GM23338 (cell line): ENCODE measurements around the gene EXOC2. TPM values are rescaled to one million over a fixed set of nuclear protein-coding genes. Genes with fewer than 3 reads are reported as not detected.
A peak's percentile ranks its signal among the peaks of the same experiment; 100 is the strongest.

Experiments
- ATAC-seq: fragments of 200-7000 bp; cut with Tn5 transposase; 3 replicates; pipeline ENCODE4 v1.9.1; 2020
- DNase-seq: peaks from one replicate; pipeline ENCODE4 v3.0.0-alpha.2; 2015; ENCODE audit warnings: low spot score
- H2AFZ ChIP-seq: fragments of 200-600 bp; sonication (generic); 2 replicates; pipeline ENCODE4 v1.8.0; 2016; ENCODE audit warnings: antibody characterized with exemption, mild to moderate bottlenecking, moderate library complexity
- H3F3A ChIP-seq: fragments of 200-600 bp; sonication (generic); replicated peaks from 2 replicates; pipeline ENCODE4 v1.8.0; 2017; ENCODE audit warnings: antibody characterized with exemption, mixed run types, low read depth
- H3K27ac ChIP-seq: fragments of 200-600 bp; sonication (generic); 2 replicates; pipeline ENCODE4 v1.6.1; 2016; ENCODE audit warnings: low read depth
- H3K27me3 ChIP-seq: fragments of 200-600 bp; sonication (generic); 2 replicates; pipeline ENCODE4 v1.8.0; 2016; ENCODE audit warnings: mild to moderate bottlenecking, mixed run types, moderate library complexity; ENCODE audit not compliant: insufficient read depth
- H3K36me3 ChIP-seq: fragments of 200-600 bp; sonication (generic); 2 replicates; pipeline ENCODE4 v1.8.0; 2016; ENCODE audit warnings: mild to moderate bottlenecking; ENCODE audit not compliant: insufficient read depth
- H3K4me1 ChIP-seq: fragments of 200-600 bp; sonication (generic); 2 replicates; pipeline ENCODE4 v1.8.0; 2016; ENCODE audit warnings: mild to moderate bottlenecking, moderate library complexity; ENCODE audit not compliant: insufficient read depth
- H3K4me2 ChIP-seq: fragments of 200-600 bp; sonication (generic); 2 replicates; pipeline ENCODE4 v1.7.1; 2017; ENCODE audit warnings: mixed run types
- H3K4me3 ChIP-seq: fragments of 200-600 bp; sonication (generic); 2 replicates; pipeline ENCODE4 v1.6.1; 2016; ENCODE audit warnings: mixed run types
- H3K79me2 ChIP-seq: fragments of 200-600 bp; sonication (generic); replicated peaks from 2 replicates; pipeline ENCODE4 v1.8.0; 2017; ENCODE audit warnings: mild to moderate bottlenecking; ENCODE audit not compliant: insufficient read depth
- H3K9me2 ChIP-seq: fragments of 200-600 bp; sonication (generic); 2 replicates; pipeline ENCODE4 v1.8.0; 2017; ENCODE audit not compliant: insufficient read depth
- H4K20me1 ChIP-seq: fragments of 200-600 bp; sonication (generic); replicated peaks from 2 replicates; pipeline ENCODE4 v1.8.0; 2017; ENCODE audit warnings: mild to moderate bottlenecking; ENCODE audit not compliant: insufficient read depth
- H3K27ac Mint-ChIP-seq: 2 replicates; pipeline ENCODE4 v1.8.0; 2020; ENCODE audit warnings: inconsistent platforms, mild to moderate bottlenecking, moderate library complexity, mixed read lengths
- H3K27me3 Mint-ChIP-seq: 3 replicates; pipeline ENCODE4 v1.8.0; 2022; ENCODE audit warnings: low read depth, mild to moderate bottlenecking, moderate library complexity, mixed read lengths, inconsistent platforms; ENCODE audit not compliant: insufficient read depth, poor library complexity
- H3K36me3 Mint-ChIP-seq: 3 replicates; pipeline ENCODE4 v1.8.0; 2021; ENCODE audit warnings: low read depth, mild to moderate bottlenecking, inconsistent platforms, moderate library complexity, mixed read lengths
- H3K4me1 Mint-ChIP-seq: 3 replicates; pipeline ENCODE4 v1.8.0; 2020; ENCODE audit warnings: mild to moderate bottlenecking, inconsistent platforms, mixed read lengths
- H3K4me3 Mint-ChIP-seq: 3 replicates; pipeline ENCODE4 v1.8.0; 2021; ENCODE audit warnings: moderate library complexity, mild to moderate bottlenecking, inconsistent platforms, mixed read lengths
- H3K9me3 Mint-ChIP-seq: 3 replicates; pipeline ENCODE4 v1.8.0; 2020; ENCODE audit warnings: moderate library complexity, mild to moderate bottlenecking, inconsistent platforms, mixed read lengths
- CREB1 ChIP-seq: fragments of 250-450 bp; sonication (Bioruptor Pico); IDR thresholded peaks from 2 replicates; pipeline ENCODE4 v1.5.0; 2020; ENCODE audit warnings: low read depth, mild to moderate bottlenecking, moderate library complexity
- EZH2 ChIP-seq: fragments of 200-600 bp; sonication (generic); IDR thresholded peaks from one replicate; pipeline ENCODE4 v1.8.0; 2017; ENCODE audit warnings: antibody characterized with exemption, mild to moderate bottlenecking, low read depth; ENCODE audit not compliant: unreplicated experiment
- EZH2phosphoT487 ChIP-seq: fragments of 200-600 bp; sonication (generic); IDR thresholded peaks from one replicate; pipeline ENCODE4 v1.8.1; 2018; ENCODE audit warnings: antibody characterized with exemption; ENCODE audit not compliant: unreplicated experiment
- JUNB ChIP-seq: IDR thresholded peaks from one replicate; pipeline ENCODE4 v1.6.1; 2016; ENCODE audit warnings: antibody characterized with exemption; ENCODE audit not compliant: unreplicated experiment
- NANOG ChIP-seq: IDR thresholded peaks from 2 replicates; pipeline ENCODE4 v1.6.1; 2016; ENCODE audit warnings: antibody characterized with exemption, borderline replicate concordance
- POLR2AphosphoS5 ChIP-seq: IDR thresholded peaks from 2 replicates; pipeline ENCODE4 v1.6.1; 2016; ENCODE audit warnings: antibody characterized with exemption, low read depth
- STAT1 ChIP-seq: IDR thresholded peaks from one replicate; pipeline ENCODE4 v1.6.1; 2016; ENCODE audit warnings: antibody characterized with exemption; ENCODE audit not compliant: unreplicated experiment
- ZNF331 ChIP-seq: fragments of 250-450 bp; sonication (Bioruptor Pico); IDR thresholded peaks from 2 replicates; pipeline ENCODE4 v1.5.0; 2020; ENCODE audit warnings: low read depth, mild to moderate bottlenecking, moderate library complexity
- polyA plus RNA-seq: library from polyadenylated mRNA; unstranded; fragments of >200 nt; fragmentation: Nextera tagmentation; extraction: Ambion mirVana; gene quantifications from 2 replicates; pipeline ENCODE4 v1.2.1, GENCODE V29; 2016
- total RNA-seq: library from RNA; depleted of rRNA; stranded (reverse); fragments of >200 nt; shearing (Covaris generic); gene quantifications from 2 replicates; pipeline ENCODE4 v1.2.3, GENCODE V29; 2014
- TF ChIP-seq, protein P1 (sequence below): IDR thresholded peaks from 2 replicates; pipeline ENCODE4 v1.6.1; 2016; ENCODE audit warnings: antibody characterized with exemption
- TF ChIP-seq, protein P2 (sequence below), 2 experiments: fragments of 200-600 bp in 1 of 2; sonication (generic) in 1 of 2; conservative IDR thresholded peaks; 2 replicates each; pipeline versions ENCODE4 v1.5.1 to v1.6.1; 2016 to 2017; ENCODE audit warnings: antibody characterized with exemption in 2 of 2, low read depth in 2 of 2, mild to moderate bottlenecking in 2 of 2, moderate library complexity in 1 of 2
- TF ChIP-seq, protein P3 (sequence below): IDR thresholded peaks from one replicate; pipeline ENCODE4 v1.6.1; 2018; ENCODE audit warnings: antibody characterized with exemption; ENCODE audit not compliant: unreplicated experiment

Gene EXOC2
- total and polyA plus RNA-seq, 2 experiments from 2014 or later: 28.7 to 93.6 TPM

- TF ChIP-seq, protein P1, sequence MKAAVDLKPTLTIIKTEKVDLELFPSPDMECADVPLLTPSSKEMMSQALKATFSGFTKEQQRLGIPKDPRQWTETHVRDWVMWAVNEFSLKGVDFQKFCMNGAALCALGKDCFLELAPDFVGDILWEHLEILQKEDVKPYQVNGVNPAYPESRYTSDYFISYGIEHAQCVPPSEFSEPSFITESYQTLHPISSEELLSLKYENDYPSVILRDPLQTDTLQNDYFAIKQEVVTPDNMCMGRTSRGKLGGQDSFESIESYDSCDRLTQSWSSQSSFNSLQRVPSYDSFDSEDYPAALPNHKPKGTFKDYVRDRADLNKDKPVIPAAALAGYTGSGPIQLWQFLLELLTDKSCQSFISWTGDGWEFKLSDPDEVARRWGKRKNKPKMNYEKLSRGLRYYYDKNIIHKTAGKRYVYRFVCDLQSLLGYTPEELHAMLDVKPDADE: no peak
- TF ChIP-seq NANOG: no peak
These were observed 184.3 kb downstream of the EXOC2 start (continued) for GRCh38 chr6:508614-509013.

DNA sequence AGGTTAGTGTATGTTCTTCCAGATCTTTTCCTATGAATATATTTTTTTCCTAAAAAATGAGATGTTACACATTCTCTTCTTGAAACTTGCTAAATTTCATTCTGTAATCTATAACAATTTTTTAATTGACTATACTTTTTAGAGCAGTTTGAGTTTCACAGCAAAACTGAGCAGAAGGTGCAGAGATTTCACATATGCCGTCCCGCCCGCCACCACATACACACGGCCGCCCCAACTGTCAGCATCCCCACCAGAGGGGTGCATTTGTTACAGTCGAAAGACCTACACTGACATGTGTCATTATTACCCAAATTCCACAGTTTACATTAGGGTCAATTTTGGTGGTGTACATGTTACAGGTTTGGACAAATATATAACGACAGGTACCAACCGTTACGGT is 184.9 kb downstream of the EXOC2 start:
- Histone ChIP-seq H3K79me2 (no peaks in the 10 kb centered on the region), H4K20me1 (peaks cover 7% of the 10 kb centered on the region; the same call in 1 of the 2 replicates), H3K27ac (no peak overlapping the region), H3K36me3 (peaks cover 7% of the 10 kb centered on the region; the same call in 1 of the 2 replicates), H3K9me2 (no peaks in the 10 kb centered on the region), H3K4me1 (peaks cover 15% of the 10 kb centered on the region), H3F3A (no peaks in the 10 kb centered on the region), H3K4me3 (no peak overlapping the region), H3K27me3 (no peaks in the 10 kb centered on the region), H3K4me2 (no peak overlapping the region), H2AFZ (no peak overlapping the region)
- no peak for DNase-seq
- Mint-ChIP-seq H3K9me3 (no peaks in the 10 kb centered on the region), H3K36me3 (0 out of 3 replicates have a peak, but pooled peaks cover 4% of the 10 kb centered on the region), H3K4me3 (no peak overlapping the region), H3K27ac (no peak overlapping the region), H3K4me1 (peaks cover 13% of the 10 kb centered on the region; the same call in 2 of the 3 replicates), H3K27me3 (no peaks in the 10 kb centered on the region)
- ATAC-seq: no peak
- TF ChIP-seq STAT1 (no peak), CREB1 (no peak), ZNF331 (CRISPR knock-in tag) (no peak), EZH2 (no peak)

DNA sequence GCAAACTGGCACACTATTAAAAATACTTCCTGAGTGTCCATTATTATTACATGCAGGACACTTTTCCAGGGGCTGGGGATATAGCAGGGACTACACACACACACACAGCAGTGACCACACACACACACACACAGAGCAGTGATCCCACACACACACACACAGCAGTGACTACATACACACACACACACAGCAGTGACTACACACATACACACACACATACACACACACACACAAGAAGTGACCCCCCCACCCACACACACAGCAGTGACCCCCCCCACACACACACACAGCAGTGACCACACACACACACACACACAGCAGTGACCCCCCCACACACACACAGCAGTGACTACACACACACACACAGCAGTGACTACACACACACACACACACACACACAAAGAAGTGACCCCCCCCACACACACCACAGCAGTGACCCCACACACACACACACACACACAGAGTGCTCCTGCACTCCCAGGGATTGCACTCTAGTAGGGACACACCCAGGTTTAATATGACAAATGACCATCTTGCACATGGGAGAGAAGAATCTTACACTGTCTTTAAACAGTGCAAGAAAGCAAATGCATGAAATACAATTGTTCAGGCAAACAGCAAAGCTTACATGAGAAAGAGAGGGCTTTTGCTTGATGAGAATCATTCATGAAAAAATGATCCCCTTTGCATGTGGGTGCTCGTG is 185.9 kb downstream of the EXOC2 start:
- Mint-ChIP-seq H3K4me3 (no peak overlapping the region), H3K4me1 (peaks cover 13% of the 10 kb centered on the region; the same call in 2 of the 3 replicates), H3K27me3 (no peaks in the 10 kb centered on the region), H3K36me3 (0 out of 3 replicates have a peak, but pooled peaks cover 4% of the 10 kb centered on the region), H3K9me3 (no peaks in the 10 kb centered on the region), H3K27ac (peak overlapping the region; percentile 55)
- DNase-seq (no peak), ATAC-seq (no peak)
- Histone ChIP-seq H3K27me3 (no peaks in the 10 kb centered on the region), H3K4me3 (no peak overlapping the region), H3K36me3 (peaks cover 7% of the 10 kb centered on the region; the same call in 1 of the 2 replicates), H3K79me2 (no peaks in the 10 kb centered on the region), H3K9me2 (no peaks in the 10 kb centered on the region), H4K20me1 (peaks cover 7% of the 10 kb centered on the region; the same call in 1 of the 2 replicates), H3K27ac (no peak overlapping the region), H2AFZ (no peak overlapping the region), H3K4me2 (no peak overlapping the region), H3K4me1 (peaks cover 15% of the 10 kb centered on the region), H3F3A (no peaks in the 10 kb centered on the region)
- TF ChIP-seq, protein P2, sequence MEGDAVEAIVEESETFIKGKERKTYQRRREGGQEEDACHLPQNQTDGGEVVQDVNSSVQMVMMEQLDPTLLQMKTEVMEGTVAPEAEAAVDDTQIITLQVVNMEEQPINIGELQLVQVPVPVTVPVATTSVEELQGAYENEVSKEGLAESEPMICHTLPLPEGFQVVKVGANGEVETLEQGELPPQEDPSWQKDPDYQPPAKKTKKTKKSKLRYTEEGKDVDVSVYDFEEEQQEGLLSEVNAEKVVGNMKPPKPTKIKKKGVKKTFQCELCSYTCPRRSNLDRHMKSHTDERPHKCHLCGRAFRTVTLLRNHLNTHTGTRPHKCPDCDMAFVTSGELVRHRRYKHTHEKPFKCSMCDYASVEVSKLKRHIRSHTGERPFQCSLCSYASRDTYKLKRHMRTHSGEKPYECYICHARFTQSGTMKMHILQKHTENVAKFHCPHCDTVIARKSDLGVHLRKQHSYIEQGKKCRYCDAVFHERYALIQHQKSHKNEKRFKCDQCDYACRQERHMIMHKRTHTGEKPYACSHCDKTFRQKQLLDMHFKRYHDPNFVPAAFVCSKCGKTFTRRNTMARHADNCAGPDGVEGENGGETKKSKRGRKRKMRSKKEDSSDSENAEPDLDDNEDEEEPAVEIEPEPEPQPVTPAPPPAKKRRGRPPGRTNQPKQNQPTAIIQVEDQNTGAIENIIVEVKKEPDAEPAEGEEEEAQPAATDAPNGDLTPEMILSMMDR (conservative IDR thresholded peaks at IDR 0.05; ENCODE audit: low read depth in 2 of 2): no peak
- TF ChIP-seq, protein P1: no peak
- TF ChIP-seq EZH2phosphoT487 (no peak), STAT1 (no peak), POLR2AphosphoS5 (no peak), JUNB (no peak)
- TF ChIP-seq, protein P3, sequence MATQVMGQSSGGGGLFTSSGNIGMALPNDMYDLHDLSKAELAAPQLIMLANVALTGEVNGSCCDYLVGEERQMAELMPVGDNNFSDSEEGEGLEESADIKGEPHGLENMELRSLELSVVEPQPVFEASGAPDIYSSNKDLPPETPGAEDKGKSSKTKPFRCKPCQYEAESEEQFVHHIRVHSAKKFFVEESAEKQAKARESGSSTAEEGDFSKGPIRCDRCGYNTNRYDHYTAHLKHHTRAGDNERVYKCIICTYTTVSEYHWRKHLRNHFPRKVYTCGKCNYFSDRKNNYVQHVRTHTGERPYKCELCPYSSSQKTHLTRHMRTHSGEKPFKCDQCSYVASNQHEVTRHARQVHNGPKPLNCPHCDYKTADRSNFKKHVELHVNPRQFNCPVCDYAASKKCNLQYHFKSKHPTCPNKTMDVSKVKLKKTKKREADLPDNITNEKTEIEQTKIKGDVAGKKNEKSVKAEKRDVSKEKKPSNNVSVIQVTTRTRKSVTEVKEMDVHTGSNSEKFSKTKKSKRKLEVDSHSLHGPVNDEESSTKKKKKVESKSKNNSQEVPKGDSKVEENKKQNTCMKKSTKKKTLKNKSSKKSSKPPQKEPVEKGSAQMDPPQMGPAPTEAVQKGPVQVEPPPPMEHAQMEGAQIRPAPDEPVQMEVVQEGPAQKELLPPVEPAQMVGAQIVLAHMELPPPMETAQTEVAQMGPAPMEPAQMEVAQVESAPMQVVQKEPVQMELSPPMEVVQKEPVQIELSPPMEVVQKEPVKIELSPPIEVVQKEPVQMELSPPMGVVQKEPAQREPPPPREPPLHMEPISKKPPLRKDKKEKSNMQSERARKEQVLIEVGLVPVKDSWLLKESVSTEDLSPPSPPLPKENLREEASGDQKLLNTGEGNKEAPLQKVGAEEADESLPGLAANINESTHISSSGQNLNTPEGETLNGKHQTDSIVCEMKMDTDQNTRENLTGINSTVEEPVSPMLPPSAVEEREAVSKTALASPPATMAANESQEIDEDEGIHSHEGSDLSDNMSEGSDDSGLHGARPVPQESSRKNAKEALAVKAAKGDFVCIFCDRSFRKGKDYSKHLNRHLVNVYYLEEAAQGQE: no peak
